Fibroblast of skin of right biceps (primary cell): ENCODE measurements around the gene ZSCAN20.
"Not testable (repeated sequence)": the region's sequence is repeated elsewhere in the genome, so short reads cannot be mapped to it uniquely, and the experiment has no call there.

Source experiments
- DNase-seq: peaks from one replicate; pipeline ENCODE4 v3.0.0-alpha.2; 2013

The ZSCAN20 gene

DNA sequence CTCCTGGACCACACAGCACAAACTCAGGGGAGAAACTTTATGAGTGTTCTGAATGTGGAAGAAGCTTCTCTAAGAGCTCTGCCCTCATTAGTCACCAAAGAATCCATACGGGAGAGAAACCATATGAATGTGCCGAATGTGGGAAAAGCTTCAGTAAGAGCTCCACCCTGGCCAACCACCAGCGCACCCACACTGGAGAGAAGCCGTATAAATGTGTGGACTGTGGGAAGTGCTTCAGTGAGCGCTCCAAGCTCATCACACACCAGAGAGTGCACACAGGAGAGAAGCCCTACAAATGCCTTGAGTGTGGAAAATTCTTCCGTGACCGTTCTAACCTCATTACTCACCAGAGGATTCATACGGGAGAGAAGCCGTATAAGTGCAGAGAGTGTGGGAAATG lies 22.5 kb downstream of the ZSCAN20 start:
- no peak for DNase-seq

DNA sequence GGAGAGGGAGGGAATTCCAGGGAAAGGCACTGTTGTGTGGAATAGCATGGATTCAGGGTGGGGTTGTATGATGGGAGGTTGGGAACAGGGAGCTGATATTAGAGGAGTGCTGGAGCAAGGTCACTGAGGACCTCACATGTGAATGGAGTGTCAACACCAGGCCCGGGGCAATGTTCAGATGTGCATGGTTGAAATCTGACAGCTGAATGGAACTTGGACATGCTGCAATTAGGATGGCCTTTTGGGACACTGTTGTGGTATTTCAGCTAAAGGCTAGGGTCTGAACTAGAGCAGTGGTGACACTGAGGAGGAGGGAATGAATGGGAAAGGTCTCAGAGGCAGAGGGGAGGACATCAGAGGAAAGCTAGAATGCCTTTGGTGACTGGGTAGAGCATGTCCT lies 25.0 kb downstream of the ZSCAN20 start:
- no peak for DNase-seq

DNA sequence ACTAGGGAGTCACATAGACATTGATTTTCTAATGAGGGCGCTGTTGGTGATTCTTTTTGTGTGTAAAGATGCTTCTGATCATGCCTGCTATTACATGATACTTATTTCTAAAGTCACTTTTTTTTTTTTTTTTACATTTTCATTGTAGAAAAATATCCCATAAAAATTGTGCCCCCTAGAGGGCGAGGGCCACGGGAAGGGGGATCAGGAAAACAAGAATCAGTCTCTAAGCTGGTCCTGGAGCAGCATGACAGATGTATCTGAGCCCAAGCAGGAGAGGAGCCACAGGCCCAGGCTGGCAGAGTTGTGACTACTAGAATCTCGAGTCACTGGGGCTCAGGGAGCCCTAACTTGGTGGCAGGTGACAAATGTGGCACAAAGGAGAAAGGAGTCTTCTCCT lies 28.1 kb downstream of the ZSCAN20 start:
- DNase-seq = no peak

DNA sequence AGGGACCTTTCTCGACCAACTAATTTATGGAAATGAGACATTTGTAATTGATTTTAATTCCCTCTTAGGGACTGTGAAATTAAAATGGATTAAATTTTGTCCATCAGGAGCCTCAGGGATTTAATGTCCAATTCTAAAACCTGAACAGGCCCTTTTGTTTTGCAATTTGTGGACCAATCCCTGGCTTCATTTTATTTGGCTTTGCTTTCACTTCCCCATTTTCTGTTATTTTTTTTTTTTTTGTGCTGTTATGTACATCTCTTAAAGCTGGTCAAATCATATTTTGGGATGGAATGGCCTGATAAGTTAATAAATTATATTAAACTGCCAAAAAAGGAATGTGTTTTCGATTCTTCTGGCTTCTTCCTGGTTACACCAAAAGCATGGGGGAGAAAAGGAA lies 28.9 kb downstream of the ZSCAN20 start:
- DNase-seq = no peak

DNA sequence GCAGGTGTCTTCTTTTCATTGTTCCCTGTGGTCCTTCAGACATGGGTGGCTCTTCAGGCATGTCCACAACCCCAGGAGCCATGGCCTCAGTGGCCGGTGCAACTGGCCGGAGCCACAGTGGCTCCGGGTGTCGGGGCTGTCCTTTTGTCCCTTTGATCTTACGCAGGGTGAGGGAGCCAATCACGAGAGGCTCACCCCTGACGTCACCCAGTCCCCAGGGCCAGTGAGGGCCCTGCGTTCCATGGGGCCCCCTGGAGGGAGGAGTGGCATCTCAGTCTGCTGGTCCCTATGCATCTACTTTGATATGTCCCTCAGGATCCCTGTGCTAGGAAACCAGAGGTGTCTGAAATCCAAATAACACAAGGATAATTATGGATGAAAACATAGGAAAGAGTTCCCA lies 29.3 kb downstream of the ZSCAN20 start:
- DNase-seq = no peak

DNA sequence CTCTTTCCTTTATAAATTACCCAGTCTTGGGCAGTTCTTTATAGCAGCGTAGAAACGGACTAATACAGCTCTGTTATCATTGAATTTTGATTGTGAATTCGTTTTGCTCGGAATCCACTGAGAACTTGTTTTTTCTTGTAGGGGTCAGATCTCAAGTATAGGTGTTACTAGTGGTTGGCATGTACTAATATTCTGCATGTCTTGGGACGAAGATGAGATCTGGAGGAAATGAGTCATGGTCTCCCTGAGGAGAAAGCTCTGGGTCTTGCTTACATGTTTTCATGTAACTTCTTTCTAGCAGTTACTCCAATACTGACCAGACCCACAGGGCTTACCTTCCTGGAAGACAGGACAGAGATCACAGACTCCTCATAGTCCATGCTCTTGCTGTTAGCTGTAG lies 30.3 kb downstream of the ZSCAN20 start:
- peak; percentile 63 for DNase-seq

DNA sequence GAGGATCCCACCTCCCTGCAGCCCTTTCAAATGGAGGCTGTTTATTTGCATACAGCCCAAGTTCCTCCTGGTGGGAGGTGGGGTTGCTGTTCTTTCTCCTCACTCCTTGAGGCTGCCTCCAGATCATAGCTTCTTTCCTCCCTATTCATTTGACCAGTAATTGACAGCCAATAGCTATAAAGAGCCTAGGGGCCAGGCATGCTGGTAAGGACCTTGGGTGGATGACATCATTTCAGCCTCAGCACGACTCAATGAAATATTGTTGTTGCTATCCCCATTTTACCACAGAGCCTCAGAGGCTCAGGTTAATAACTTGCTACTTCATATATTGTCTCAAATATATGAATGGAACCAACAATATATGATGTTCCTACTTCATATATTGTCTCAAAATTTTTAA lies 31.1 kb downstream of the ZSCAN20 start:
- no peak for DNase-seq

DNA sequence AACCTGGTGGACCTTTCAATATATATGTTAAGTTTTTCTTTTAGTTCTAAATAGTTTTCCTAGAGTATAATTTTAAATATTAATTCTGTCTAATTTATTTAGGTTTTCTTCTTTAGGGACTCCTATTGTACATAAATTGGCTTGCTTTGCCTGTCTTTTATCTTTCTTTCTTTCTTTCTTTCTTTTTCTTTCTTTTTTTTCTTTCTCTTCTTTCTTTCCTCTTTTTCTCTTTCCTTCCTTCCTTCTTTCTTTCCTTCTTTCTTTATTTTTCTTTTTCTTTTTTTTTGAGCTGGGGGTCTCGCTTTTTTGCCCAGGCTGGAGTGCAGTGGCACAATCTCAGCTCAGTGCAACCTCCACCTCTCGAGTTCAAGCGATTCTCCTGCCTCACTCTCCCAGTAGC lies 35.2 kb downstream of the ZSCAN20 start:
- no peak for DNase-seq

DNA sequence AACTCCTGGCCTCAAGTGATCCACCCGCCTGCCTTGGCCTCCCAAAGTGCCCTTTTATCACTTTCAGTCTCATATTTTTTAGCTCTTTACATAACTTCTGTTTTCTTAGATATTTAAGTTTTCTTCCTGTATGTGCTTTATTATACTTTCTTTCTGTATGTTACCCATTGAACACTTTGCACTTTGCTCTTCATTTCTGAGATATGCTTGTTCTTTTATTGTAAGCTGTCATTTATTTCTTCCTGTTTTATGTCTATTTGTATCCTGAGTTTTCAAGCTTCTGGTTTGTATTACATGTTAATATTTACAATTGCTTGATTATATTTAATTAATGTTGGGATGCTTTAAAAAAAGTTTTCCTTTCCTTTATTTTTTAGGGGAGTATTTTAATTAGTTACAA lies 35.7 kb downstream of the ZSCAN20 start:
- DNase-seq = no peak

DNA sequence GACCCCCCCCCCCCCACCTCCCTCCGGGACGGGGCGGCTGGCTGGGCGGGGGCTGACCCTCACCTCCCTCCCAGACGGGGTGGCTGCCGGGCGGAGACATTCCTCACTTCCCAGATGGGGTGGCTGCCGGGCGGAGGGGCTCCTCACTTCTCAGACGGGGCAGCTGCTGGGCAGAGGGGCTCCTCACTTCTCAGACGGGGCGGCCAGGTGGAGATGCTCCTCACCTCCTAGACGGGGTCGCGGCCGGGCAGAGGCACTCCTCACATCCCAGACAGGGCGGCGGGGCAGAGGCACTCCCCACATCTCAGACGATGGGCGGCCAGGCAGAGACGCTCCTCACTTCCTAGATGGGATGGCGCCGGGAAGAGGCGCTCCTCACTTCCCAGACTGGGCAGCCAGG lies 36.8 kb downstream of the ZSCAN20 start:
- DNase-seq = not testable (repeated sequence)

DNA sequence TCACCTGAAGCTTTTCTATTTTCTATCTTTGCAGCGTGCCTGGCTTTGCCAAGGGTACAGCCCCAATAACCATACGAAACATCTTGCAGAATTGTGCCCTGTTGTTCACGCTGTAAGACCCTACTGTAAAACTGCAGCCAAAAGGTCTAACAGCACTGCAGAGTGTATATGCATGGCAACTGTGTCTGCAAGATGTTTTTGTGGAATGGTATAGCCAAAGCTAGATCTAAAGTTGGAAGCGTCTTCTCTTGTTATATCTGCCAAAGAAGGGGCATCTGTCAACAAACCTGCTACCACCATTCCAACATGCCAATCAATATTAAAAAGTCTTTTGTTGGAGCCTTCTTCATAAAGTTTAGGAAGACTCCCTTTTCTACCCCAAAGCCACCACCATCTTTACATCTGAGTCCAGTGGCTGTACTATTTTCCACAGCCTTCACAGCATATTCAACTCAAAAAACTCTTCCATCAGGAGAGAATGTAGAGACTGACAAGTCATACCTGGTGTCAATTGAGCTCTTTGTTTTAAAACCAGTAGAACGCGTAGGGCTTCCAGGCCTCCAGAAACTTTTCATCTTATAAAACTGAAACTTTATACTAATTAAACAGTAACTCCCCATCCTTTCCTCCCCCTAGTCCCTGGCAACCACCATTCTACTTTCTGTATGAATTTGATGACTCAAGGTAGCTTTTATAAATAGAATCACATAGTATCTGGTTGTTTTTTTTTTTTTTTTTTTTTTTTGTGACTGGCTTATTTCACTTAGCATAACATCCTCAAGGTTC lies 40.0 kb downstream of the ZSCAN20 start:
- peak; percentile 14 for DNase-seq

DNA sequence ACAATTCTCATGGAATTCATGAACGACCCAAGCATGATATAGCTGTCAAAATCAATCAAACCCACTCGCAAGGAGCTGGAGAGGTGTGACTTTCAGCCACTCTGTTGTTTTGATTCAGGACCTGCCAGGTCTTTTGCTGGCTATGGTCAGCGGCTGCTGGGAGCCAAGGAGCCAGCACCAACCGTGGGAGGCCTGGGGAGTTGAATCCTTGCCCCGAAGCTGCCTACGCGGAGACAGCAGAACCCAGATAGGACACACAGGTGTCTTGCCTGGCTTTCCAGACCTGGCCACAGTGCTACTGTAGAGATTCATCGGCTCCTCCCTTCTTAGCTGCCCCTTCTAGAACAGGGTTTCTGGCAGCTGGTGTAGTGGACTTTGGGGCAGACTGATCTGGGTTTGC lies 42.7 kb downstream of the ZSCAN20 start:
- no peak for DNase-seq

DNA sequence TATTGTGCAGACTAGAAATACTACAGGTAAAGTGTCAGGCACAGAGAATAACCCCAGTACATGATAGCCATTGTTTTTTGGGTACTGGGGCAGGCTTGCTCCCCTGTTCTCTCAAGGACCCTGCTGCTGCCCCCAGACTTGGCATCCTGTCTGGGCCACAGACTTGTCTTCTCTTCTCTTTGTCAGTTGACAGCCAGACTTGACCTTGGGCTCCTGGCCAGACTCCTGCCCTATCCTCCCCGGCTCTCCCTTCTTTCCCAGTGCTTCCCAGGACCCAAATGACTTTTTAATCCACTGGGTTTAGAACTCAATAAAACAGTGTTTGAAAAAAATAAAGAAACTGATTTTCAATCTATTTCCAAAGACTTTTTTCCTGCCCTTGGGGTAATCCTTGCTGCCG lies 43.2 kb downstream of the ZSCAN20 start:
- no peak for DNase-seq

DNA sequence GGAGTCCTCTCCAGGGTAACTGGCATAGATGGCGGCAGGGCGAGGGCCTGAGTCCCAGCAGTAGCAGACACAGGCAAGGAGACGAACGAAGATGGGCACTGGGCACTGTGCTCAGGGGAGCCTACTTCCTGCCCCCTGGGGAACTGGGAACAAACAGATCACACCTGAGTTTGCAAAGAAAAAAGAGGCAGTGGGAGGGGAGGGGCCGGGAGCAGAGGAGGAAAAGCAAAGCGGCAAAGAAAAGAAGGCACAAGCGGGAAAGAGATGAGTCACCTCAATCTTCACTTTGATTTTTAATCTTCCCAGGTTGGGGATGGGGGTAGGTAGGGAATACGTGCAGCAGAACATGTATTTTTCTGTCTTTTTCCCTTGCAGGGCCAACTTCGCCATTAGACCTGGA lies 44.0 kb downstream of the ZSCAN20 start:
- DNase-seq = no peak

DNA sequence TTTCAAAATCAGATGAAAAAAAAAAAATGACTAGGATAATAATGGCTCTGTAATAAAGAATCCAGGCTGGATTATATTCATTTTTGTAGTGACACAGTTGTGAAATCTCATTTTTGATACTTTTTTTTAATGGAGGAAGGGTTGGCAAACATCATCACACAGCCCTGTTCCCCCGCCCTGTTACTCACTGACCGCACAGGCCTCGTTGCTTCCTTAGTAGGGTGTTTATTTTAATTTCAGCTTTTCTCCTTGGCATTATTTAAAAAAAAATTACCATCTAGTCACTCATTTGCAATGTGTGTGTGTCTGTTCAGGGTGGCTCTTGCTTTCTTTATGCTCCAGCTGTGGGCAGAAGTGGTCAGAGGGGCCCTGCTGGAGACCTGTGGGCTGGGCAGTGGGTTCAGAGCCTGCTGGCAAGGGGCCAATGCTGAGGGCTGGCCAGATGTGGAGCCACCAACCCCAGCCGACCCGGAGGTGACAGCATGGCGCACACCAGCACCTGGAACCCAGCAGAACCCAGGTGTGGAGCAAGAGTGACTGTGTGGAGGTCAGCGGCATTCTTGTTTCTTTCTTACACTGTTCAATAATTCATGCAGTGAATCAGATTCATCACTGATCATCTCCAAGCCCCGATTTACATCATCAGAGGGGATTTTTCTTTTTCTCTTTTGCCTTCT lies 44.6 kb downstream of the ZSCAN20 start:
- no peak for DNase-seq

DNA sequence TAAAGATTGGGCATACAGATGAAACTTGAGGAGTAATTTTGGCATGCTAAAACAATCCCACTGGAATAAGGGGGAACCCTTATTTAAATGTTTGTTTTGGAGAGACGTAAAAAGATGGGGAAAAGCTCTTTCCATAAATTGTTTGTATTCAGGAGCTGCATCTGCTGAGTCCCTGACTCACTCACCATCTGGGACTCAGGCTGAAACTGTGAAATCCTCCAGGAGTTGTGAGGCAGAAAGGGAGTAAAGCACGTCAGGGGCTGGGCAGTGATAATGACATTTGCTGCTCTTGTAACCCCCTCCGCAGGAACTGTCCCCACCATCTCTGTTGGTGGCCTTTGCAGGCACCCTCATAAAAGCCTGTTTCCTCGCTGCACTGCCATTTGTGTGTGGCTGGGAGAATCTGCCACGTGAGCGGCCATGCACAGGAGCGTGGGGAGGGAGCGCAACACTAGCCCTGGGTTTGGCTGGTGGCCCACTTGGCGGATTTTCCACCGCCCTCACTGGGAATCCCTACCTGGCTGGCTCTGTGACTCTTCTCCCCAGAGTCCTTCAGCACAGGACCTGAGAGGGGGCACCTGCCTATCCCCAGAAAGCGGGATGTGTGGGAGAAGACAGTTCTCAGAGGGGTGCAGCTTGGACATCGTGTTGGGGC lies 45.3 kb downstream of the ZSCAN20 start:
- DNase-seq = no peak

DNA sequence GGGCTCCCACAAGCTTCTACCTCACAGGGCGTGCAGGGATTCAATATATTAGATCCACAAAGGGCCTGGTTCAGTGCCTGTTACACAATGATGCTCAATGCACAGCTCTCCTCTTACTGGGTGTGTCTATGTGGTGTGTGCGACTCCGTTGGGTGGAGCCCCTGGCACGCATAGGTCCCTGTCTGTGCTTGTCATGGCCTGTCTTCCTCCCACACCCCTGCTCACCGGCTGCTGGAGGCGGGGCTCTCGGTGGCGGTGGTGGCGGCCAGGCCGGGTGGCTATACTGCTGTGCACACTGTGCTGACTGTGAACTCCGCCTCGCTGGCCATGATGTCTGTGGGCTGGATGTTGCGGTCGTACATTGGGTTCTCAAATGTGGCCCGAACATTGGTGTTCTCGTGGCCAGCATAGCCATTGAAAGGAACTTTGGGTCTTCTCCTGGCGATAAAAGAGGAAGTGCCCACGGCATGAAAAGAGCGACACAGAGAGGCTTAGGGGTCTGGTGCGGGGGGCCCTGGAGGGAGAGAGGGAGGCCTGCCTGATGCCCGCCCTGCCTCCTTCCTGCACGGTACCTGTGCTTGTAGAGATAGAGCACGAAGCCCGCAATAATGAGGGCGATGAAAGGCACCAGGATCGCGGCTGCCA lies 46.9 kb downstream of the ZSCAN20 start:
- no peak for DNase-seq

DNA sequence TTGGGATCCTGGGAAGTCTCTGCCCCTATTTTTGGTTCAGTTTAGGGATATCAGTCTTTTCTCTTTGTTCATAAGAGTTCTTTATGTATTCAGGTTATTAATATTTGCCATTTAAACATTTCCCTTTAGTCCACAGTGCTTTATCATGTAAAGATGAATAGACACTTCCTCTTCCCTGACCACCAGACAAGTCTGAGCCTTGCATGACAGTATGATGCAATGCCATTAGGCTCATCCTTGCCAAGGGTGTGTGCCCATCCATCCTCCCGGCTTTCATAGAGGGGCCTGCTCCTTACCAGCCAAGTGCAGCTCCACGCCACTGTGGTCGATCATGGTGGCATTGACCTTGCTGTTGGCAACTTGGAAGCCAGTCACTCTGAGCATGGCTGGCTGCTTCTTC lies 52.1 kb downstream of the ZSCAN20 start:
- no peak for DNase-seq

DNA sequence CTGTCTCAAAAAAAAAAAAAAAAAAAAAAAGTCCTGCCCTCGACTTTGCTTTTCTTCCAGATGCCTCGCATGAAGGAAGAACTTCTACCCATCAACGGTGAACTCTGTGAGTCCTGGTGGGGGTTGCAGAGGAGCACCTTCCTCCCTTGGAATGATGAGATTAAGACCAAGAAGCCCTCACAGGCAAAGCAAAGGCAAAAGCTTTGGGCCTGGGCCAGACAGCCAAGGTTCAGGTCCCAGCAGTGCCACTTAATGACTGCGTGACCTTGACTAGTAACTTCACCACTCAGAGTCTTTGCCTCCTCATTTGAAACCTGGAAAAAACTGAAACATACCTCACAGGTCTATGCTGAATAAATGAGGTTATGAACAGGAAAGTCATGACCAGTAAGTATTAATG lies 55.5 kb downstream of the ZSCAN20 start:
- DNase-seq = no peak

DNA sequence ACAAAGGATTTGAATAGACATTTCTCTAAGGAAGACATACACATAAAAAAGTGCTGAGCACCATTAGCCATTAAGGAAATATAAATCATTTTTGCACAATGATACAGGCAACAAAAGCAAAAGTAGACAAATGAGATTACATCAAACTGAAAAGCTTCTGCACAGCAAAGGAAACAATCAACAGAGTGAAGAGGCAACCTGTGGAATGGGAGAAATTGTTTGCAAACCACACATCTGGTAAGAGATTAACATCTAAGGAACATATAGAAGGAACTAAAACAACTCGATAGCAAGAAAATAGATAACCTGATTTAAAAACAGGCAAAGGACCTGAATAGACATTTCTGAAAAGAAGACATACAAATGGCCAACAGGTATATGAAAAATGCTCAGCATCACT lies 57.5 kb downstream of the ZSCAN20 start:
- no peak for DNase-seq

DNA sequence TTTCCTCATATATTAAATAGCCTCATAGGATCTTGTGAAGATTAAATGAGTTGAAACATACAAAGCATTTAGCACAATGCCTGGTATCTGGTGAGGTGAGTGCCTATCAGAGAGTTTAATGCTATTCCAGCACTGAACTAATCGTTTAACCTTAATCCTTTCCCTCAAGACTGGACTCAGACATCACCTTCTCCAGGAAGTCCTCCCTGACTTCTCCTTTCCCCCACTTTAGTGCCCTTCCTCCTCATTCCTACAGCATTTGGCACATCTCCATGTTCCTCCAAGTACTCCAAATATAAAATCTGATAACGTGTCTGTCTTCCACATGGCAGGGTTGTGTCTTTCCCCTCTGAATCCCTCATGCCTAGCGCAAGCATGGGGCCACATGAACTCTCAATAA lies 59.8 kb downstream of the ZSCAN20 start:
- DNase-seq = no peak

DNA sequence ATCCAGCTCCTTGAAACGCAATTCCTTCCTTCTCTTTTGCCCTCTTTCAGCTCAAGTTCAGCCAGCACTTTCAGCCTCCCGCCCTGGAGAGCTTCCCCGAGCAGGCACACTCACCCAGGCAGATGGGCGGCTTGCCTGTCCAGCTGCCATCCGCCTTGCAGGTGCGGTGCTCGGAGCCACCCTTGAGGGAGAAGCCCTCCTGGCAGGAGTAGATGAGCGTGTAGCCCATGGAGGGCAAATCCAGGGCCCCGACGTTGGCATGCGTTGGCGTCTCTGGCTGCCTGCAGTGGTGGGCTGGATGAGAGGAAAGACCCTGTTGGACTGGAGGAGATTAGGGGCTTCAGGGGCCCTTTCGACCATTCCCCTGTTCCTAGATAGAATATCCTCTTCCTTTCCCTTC lies 60.5 kb downstream of the ZSCAN20 start:
- no peak for DNase-seq

DNA sequence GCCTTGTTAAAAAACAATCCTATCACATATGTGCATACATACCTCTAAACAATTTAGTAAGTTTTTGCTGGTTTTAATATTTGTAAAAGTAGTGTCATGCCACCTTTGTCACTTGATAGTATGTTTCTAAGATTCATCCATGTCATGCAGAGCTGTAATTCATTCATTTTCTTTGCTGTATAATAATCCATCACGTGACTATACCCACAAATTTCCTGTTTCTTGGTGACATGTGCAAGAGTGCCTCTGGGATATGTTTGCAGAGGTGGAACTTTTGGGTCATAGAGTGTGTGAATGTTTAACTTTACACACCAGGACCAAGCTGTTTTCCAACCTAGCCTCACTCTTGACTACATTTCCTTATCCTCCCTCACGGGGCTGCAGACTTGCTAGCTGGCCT lies 62.9 kb downstream of the ZSCAN20 start:
- no peak for DNase-seq

DNA sequence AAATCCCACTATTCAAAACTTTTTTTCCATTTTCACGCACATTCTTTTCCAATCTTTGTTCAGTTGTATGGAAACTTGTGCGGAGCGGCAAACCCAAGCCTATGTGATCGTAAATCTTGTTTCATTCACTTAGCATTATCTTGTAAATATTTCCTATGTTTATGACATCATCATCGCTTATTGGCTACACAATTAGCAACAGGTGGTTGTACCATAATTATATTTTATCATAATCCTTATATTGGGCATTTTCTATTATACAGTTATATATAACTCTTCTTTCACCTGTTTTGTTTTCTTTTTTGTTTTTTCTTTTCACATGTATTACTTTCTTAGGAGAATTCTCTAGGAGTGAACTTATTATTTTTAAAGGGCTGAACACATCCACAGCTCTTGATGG lies 65.4 kb downstream of the ZSCAN20 start:
- DNase-seq = no peak
